Stimulated activated naive CD8-positive, alpha-beta T cell treated with anti-CD3 and anti-CD28 coated beads, Interleukin-15, amount 100 ng/mL, for 72 hours (primary cell): ENCODE measurements around the gene TAF11L14.
"Not testable (repeated sequence)": the region's sequence is repeated elsewhere in the genome, so short reads cannot be mapped to it uniquely, and the experiment has no call there.

Experiments used
- ATAC-seq: fragments of 150-1000 bp; cut with Tn5 transposase; 2 replicates; pipeline ENCODE4 v1.10.0; 2021; ENCODE audit warnings: mild to moderate bottlenecking, moderate library complexity
- DNase-seq, 2 donors: peaks; one replicate each; pipeline ENCODE4 v3.0.0; 2021 to 2022
- H3K27ac Mint-ChIP-seq, 2 donors: one replicate each; pipeline ENCODE4 v1.8.0; 2022; ENCODE audit warnings: mild to moderate bottlenecking in 2 of 2, mixed read lengths in 2 of 2, moderate library complexity in 2 of 2
- H3K27me3 Mint-ChIP-seq: one replicate; pipeline ENCODE4 v1.8.0; 2022; ENCODE audit warnings: mixed read lengths
- H3K4me1 Mint-ChIP-seq: one replicate; pipeline ENCODE4 v1.8.0; 2022; ENCODE audit warnings: mild to moderate bottlenecking, mixed read lengths
- H3K4me3 Mint-ChIP-seq, 2 donors: one replicate each; pipeline ENCODE4 v1.8.0; 2022; ENCODE audit warnings: mild to moderate bottlenecking in 2 of 2, mixed read lengths in 2 of 2, moderate library complexity in 1 of 2
- H3K9me3 Mint-ChIP-seq, 2 donors: one replicate each; pipeline ENCODE4 v1.8.0; 2022; ENCODE audit warnings: mixed read lengths in 2 of 2

Gene TAF11L14

DNA sequence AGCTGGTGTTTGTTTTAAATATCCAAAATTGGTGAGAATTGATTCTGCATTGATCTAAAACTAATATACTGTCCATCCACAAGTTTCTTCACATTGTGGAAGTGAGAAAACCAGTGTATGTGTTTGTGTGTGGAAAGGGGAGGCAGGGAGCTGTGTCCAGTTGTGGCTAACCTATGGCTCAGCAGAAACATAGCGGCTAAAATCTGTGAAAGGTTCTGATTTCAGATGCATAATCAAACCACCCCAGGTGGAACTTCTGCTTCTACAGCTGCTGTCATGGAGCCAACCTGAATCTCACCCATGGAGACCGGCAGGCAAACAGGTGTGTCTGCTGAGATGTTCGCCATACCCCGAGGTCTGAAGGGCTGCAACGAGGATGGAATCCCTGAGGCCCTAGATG, at the start of gene TAF11L14:
Gene TAF11L14 (plus strand): TSS at position 301 of the 400 bp plus-strand sequence.
- DNase-seq (no peak), ATAC-seq (no peak)
- no peaks in the 10 kb centered on the region for H3K27me3 Mint-ChIP-seq
- H3K9me3 Mint-ChIP-seq, result peaks cover 8 to 13% of the 10 kb centered on the region in 2 donors
- H3K4me3 Mint-ChIP-seq, result no peak within 1 kb of the TSS
- H3K27ac Mint-ChIP-seq, result peak within 1 kb of the TSS in 1 of 2 donors; percentile 67
- H3K4me1 Mint-ChIP-seq, result no peaks in the 10 kb centered on the region

DNA sequence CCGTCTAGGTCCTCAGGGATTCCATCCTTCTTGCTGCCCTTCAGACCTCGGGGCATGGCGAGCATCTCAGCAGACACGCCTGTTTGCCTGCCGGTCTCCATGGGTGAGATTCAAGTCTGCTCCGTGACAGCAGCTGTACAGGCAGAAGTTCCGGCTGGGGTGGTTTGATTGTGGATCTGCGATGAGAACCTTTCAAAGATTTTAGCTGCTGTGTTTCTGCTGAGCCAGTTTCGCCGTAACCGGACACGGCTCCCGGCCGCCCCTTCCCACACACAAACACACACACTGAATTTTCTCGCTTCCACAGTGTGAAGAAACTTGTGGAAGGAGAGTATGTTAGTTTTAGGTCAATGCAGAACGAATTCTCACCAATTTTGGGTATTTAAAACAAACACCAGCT, 48.6 kb upstream of the TAF11L14 start, which contains the start of gene TAF11L7:
Gene TAF11L7 (minus strand): TSS at position 101 of the 400 bp plus-strand sequence.
- H3K4me3 Mint-ChIP-seq, H3K4me1 Mint-ChIP-seq, H3K9me3 Mint-ChIP-seq, ATAC-seq, DNase-seq, H3K27ac Mint-ChIP-seq, H3K27me3 Mint-ChIP-seq: not testable (repeated sequence)

DNA sequence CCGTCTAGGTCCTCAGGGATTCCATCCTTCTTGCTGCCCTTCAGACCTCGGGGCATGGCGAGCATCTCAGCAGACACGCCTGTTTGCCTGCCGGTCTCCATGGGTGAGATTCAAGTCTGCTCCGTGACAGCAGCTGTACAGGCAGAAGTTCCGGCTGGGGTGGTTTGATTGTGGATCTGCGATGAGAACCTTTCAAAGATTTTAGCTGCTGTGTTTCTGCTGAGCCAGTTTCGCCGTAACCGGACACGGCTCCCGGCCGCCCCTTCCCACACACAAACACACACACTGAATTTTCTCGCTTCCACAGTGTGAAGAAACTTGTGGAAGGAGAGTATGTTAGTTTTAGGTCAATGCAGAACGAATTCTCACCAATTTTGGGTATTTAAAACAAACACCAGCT, 43.4 kb upstream of the TAF11L14 start, which contains the start of gene TAF11L8:
Gene TAF11L8 (minus strand): TSS at position 101 of the 400 bp plus-strand sequence.
- not testable (repeated sequence) for DNase-seq, H3K27me3 Mint-ChIP-seq, H3K4me3 Mint-ChIP-seq, H3K9me3 Mint-ChIP-seq, H3K4me1 Mint-ChIP-seq, ATAC-seq, H3K27ac Mint-ChIP-seq

DNA sequence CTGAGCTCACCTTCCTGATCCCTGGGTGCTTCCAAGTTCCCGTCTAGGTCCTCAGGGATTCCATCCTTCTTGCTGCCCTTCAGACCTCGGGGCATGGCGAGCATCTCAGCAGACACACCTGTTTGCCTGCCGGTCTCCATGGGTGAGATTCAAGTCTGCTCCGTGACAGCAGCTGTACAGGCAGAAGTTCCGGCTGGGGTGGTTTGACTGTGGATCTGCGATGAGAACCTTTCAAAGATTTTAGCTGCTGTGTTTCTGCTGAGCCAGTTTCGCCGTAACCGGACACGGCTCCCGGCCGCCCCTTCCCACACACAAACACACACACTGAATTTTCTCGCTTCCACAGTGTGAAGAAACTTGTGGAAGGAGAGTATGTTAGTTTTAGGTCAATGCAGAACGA, 40.0 kb upstream of the TAF11L14 start, which contains the start of gene TAF11L9:
Gene TAF11L9 (minus strand): TSS at position 140 of the 400 bp plus-strand sequence.
- H3K4me1 Mint-ChIP-seq, H3K27ac Mint-ChIP-seq, H3K4me3 Mint-ChIP-seq, H3K9me3 Mint-ChIP-seq, H3K27me3 Mint-ChIP-seq, ATAC-seq, DNase-seq: not testable (repeated sequence)

DNA sequence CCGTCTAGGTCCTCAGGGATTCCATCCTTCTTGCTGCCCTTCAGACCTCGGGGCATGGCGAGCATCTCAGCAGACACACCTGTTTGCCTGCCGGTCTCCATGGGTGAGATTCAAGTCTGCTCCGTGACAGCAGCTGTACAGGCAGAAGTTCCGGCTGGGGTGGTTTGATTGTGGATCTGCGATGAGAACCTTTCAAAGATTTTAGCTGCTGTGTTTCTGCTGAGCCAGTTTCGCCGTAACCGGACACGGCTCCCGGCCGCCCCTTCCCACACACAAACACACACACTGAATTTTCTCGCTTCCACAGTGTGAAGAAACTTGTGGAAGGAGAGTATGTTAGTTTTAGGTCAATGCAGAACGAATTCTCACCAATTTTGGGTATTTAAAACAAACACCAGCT, 36.5 kb upstream of the TAF11L14 start, which contains the start of gene TAF11L10:
Gene TAF11L10 (minus strand): TSS at position 101 of the 400 bp plus-strand sequence.
- not testable (repeated sequence) for DNase-seq, H3K27me3 Mint-ChIP-seq, H3K4me3 Mint-ChIP-seq, H3K4me1 Mint-ChIP-seq, H3K9me3 Mint-ChIP-seq, ATAC-seq, H3K27ac Mint-ChIP-seq

DNA sequence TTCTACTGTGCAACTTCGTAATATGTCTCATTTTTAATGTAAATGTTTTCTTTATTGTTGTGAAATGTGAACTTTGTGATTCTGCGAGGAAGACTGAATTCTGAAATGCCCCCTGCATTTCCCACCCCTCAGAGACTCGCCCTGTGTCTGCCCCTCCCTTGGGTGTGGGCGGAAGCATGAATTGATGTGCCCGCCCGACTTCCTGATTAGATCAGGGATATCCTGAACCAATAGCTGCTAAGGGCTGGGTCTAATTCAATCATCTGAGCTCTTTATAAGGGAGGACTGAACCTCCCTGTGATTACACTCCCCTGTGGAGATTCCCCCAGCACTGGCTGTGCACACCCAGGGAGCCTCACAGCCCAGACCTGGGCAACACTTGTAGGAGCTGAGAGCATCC, 30.4 kb upstream of the TAF11L14 start, which contains the start of gene TAF11L11:
Gene TAF11L11 (plus strand): TSS at position 304 of the 400 bp plus-strand sequence.
- not testable (repeated sequence) for DNase-seq, H3K4me1 Mint-ChIP-seq, H3K27ac Mint-ChIP-seq, H3K27me3 Mint-ChIP-seq, ATAC-seq, H3K4me3 Mint-ChIP-seq
- H3K9me3 Mint-ChIP-seq, result peaks cover 4 to 19% of the 10 kb centered on the region in 2 donors

DNA sequence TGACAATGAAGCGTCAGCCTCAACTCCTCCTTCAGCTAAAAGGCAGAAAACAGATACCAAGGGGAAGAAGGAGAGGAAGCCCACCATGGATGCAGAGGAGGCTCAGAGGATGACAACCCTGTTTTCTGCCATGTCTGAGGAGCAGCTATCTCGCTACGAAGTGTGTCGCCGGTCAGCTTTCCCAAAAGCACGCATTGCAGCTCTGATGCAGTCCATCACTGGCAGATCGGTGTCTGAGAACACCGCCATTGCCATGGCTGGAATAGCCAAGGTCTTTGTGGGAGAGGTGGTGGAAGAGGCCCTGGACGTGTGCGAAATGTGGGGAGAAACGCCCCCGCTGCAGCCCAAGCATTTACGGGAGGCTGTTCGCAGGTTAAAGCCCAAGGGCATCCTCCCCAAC, 29.3 kb upstream of the TAF11L14 start:
- Mint-ChIP-seq H3K9me3 (peaks cover 4 to 19% of the 10 kb centered on the region in 2 donors), H3K4me3 (no peak overlapping the region), H3K27me3 (no peaks in the 10 kb centered on the region), H3K27ac (no peak overlapping the region), H3K4me1 (no peaks in the 10 kb centered on the region)
- DNase-seq, result no peak
- no peak for ATAC-seq

DNA sequence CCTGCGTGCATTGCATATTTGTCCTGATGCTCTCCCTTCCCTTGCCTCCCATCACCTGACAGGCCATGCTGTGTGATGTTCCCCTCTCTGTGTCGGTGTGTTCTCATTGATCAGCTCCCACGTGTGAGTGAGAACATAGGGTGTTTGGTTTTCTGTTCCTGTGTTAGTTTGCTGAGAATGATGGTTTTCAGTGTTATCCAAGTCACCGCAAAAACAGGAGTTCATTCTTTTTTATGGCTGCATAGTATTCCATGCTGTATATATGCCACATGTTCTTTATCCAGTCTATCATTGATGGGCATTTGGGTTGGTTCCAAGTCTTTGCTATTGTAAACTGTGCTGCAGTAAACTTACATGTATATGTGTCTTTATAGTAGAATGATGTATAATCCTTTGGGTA, 26.8 kb upstream of the TAF11L14 start:
- H3K27ac Mint-ChIP-seq, DNase-seq, H3K4me3 Mint-ChIP-seq, H3K27me3 Mint-ChIP-seq, ATAC-seq, H3K4me1 Mint-ChIP-seq: not testable (repeated sequence)
- peaks cover 4 to 27% of the 10 kb centered on the region in 2 donors for H3K9me3 Mint-ChIP-seq

DNA sequence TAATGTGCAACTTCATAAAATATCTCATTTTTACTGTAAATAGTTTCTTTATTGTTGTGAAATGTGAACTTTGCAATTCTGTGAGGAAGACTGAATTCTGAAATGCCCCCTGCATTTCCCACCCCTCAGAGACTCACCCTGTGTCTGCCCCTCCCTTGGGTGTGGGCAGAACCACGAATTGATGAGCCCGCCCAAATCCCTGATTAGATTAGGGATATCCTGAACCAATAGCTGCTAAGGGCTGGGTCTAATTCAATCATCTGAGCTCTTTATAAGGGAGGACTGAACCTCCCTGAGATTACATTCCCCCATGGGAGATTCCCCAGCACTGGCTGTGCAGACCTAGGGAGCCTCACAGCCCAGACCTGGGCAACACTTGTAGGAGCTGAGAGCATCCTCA, 24.2 kb upstream of the TAF11L14 start, which contains the start of gene TAF11L12:
Gene TAF11L12 (plus strand): TSS at position 301 of the 400 bp plus-strand sequence.
- not testable (repeated sequence) for H3K27me3 Mint-ChIP-seq, DNase-seq, ATAC-seq, H3K4me1 Mint-ChIP-seq, H3K27ac Mint-ChIP-seq, H3K4me3 Mint-ChIP-seq
- peaks cover 4 to 20% of the 10 kb centered on the region in 2 donors for H3K9me3 Mint-ChIP-seq

DNA sequence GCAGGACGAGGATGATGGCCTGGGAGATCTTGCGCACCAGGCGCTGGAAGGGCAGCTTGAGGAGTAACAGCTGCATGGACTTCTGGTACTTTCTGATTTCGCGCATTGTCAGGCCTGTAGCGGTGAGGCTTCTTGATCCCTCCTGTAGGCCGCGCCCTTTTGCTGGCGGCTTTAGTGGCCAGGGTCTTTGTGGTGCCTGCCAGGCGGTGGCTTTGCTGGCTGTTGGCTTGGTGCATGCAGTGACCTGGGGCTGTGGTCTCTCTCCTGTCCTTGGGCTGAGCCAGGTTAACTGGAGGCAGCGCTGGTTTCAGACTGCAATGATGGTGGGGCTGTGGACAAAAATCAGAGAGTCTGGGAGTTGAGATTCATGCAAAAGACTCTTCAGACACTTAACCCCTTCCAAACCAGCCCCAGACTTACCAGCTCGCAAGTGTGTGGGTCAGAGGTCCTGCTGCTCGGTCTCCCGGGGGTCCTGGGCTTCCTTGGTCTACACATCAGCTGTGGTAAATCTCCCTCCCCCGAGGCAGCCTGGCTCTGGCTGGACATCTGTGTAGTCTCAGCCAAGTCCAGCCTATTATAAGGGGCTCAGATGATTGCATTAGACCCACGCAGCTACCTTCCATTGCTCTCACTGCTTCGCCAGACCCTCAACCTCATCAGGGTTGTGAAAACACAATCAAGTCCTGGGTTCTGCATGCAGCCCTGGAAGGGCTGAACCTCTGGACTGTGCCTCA, 19.2 kb upstream of the TAF11L14 start:
- H3K4me1 Mint-ChIP-seq, result no peaks in the 10 kb centered on the region

DNA sequence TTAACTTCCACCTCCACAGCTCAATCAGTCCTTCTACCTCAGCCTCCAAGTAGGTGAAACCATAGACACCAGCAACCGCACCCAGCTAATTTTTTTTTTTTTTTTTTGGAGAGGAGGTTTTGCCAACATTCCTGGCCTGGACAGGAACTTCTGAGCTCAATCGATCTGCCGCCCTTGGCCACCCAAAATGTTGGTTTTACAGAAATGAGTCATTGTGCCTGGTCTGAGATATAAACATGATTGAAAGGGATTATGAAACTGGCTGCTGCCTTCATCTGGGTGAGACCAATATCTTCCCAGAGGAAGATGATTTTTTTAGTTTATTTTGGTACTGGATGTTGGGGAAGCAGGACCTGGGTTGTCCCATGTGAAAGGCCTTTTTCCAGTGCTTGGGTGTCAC, 14.9 kb upstream of the TAF11L14 start:
- H3K9me3 Mint-ChIP-seq, result peaks cover 3 to 7% of the 10 kb centered on the region in 2 donors
- no peak overlapping the region for H3K27ac Mint-ChIP-seq
- H3K27me3 Mint-ChIP-seq, result no peaks in the 10 kb centered on the region
- no peak for ATAC-seq
- no peaks in the 10 kb centered on the region for H3K4me1 Mint-ChIP-seq
- no peak overlapping the region for H3K4me3 Mint-ChIP-seq
- DNase-seq, result no peak

More for the DNA sequence above, 19.2 kb upstream of the TAF11L14 start:
- DNase-seq (no peak), ATAC-seq (no peak)
- Mint-ChIP-seq H3K27ac (no peak overlapping the region), H3K9me3 (peaks cover 5 to 8% of the 10 kb centered on the region in 2 donors), H3K27me3 (no peaks in the 10 kb centered on the region), H3K4me3 (no peak overlapping the region)

DNA sequence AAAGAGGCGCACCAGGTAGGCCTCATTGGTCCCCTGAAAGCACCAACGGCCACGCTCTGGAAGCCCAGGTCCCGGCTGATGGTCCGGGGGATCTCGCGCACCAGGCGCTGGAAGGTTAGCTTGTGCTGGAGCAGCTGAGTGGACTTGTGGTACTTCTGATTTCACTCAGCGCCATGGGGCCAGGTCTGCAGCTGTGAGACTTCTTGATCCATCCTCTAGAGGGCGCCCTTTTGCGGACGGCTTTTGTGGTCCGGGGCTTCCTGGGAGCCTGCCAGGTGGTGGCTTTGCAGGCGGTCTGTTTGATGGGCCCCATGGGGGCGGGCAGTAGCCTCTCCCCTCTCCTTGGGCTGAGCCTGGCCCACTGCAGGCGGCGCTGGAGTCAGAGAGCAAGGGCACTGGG, 13.6 kb upstream of the TAF11L14 start:
- no peak for DNase-seq
- Mint-ChIP-seq H3K27me3 (no peaks in the 10 kb centered on the region), H3K4me1 (no peaks in the 10 kb centered on the region), H3K27ac (no peak overlapping the region), H3K4me3 (no peak overlapping the region), H3K9me3 (peaks cover 3 to 7% of the 10 kb centered on the region in 2 donors)
- ATAC-seq, result no peak

DNA sequence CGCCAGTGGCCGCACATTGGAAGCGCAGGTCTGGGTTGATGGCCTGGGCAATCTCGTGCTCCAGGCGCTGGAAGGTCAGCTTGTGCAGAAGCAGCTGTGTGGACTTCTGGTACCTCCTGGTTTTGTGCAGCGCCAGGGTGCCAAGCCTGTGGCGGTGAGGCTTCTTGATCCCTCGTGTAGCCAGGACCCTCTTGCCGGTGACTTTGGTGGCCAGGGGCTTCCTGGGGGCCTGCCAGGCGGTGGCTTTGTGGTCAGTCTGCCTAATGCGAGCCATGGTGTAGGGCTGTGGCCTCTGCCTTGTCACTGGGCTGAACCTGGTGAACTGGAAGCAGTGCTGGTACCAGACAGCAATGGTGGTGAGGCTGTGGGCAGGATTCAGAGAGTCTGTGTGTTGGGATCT, 8.6 kb upstream of the TAF11L14 start:
- H3K4me1 Mint-ChIP-seq, result no peaks in the 10 kb centered on the region
- DNase-seq (no peak), ATAC-seq (no peak)
- H3K9me3 Mint-ChIP-seq, result peaks cover 0 to 7% of the 10 kb centered on the region in 2 donors
- no peaks in the 10 kb centered on the region for H3K27me3 Mint-ChIP-seq
- H3K4me3 Mint-ChIP-seq, result no peak overlapping the region
- H3K27ac Mint-ChIP-seq, result no peak overlapping the region

DNA sequence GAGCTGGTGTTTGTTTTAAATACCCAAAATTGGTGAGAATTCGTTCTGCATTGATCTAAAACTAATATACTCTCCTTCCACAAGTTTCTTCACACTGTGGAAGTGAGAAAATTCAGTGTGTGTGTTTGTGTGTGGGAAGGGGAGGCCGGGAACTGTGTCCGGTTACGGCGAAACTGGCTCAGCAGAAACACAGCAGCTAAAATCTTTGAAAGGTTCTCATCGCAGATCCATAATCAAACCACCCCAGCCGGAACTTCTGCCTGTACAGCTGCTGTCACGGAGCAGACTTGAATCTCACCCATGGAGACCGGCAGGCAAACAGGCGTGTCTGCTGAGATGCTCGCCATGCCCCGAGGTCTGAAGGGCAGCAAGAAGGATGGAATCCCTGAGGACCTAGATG, 2.5 kb upstream of the TAF11L14 start, which contains the start of gene TAF11L13:
Gene TAF11L13 (plus strand): TSS at position 301 of the 400 bp plus-strand sequence.
- not testable (repeated sequence) for H3K27ac Mint-ChIP-seq, DNase-seq, H3K4me3 Mint-ChIP-seq, H3K27me3 Mint-ChIP-seq, H3K4me1 Mint-ChIP-seq, ATAC-seq
- peaks cover 8 to 13% of the 10 kb centered on the region in 2 donors for H3K9me3 Mint-ChIP-seq

DNA sequence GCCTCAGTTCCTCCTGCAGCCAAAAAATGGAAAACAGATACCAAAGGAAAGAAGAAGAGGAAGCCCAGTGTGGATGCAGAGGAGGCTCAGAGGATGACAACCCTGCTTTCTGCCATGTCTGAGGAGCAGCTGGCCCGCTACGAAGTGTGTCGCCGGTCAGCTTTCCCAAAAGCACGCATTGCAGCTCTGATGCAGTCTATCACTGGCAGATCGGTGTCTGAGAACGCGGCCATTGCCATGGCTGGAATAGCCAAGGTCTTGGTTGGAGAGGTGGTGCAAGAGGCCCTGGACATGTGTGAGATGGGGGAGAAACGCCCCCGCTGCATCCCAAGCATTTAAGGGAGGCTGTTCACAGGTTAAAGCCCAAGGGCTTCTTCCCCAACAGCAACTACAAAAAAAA, 15.0 kb downstream of the TAF11L14 start:
- H3K27me3 Mint-ChIP-seq, H3K4me3 Mint-ChIP-seq, DNase-seq: not testable (repeated sequence)

DNA sequence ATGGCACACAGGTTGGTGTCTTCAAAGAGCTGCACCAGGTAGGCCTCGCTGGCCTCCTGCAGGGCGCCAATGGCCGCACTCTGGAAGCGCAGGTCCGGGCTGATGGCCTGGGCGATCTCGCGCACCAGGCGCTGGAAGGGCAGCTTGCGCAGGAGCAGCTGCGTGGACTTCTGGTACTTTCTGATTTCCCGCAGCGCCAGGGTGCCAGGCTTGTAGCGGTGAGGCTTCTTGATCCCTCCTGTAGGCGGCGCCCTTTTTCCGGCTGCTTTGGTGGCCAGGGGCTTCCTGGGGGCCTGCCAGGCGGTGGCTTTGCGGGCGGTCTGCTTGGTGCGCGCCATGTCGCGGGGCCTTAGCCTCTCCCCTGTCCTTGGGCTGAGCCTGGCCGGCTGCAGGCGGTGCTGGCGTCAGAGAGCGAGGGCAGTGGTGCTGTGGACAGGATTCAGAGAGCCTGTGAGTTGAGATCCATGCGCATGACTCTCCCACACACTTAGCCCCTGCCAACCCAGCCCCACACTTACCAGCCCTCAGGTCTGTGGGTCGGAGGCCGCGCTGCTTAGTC, 21.0 kb downstream of the TAF11L14 start:
- H3K4me3 Mint-ChIP-seq, H3K4me1 Mint-ChIP-seq, H3K27me3 Mint-ChIP-seq, ATAC-seq, DNase-seq, H3K27ac Mint-ChIP-seq: not testable (repeated sequence)
- peaks cover 11 to 12% of the 10 kb centered on the region in 2 donors for H3K9me3 Mint-ChIP-seq

More for the DNA sequence above, 15.0 kb downstream of the TAF11L14 start:
- ATAC-seq, H3K4me1 Mint-ChIP-seq, H3K27ac Mint-ChIP-seq: not testable (repeated sequence)
- H3K9me3 Mint-ChIP-seq, result peaks cover 23 to 25% of the 10 kb centered on the region in 2 donors
